HEK293T (cell line): ENCODE data around the gene ABCB9.
"Not testable (repeated sequence)": the region's sequence is repeated elsewhere in the genome, so short reads cannot be mapped to it uniquely, and the experiment has no call there.

Experiments used
- ARNT ChIP-seq: fragments of 450-650 bp; IDR thresholded peaks from 2 replicates; pipeline ENCODE4 v1.6.1; 2017; ENCODE audit warnings: mild to moderate bottlenecking
- CTBP1 ChIP-seq: fragments of 450-650 bp; IDR thresholded peaks from 2 replicates; pipeline ENCODE4 v1.6.1; 2016; ENCODE audit warnings: borderline replicate concordance
- ELF4 ChIP-seq: fragments of 450-650 bp; IDR thresholded peaks from 2 replicates; pipeline ENCODE4 v1.6.1; 2017; ENCODE audit warnings: antibody characterized with exemption
- FOXA1 ChIP-seq: fragments of 450-650 bp; IDR thresholded peaks from 2 replicates; pipeline ENCODE4 v1.6.1; 2016; ENCODE audit warnings: mild to moderate bottlenecking
- FOXK2 ChIP-seq: fragments of 450-650 bp; IDR thresholded peaks from 2 replicates; pipeline ENCODE4 v1.6.1; 2016; ENCODE audit warnings: mild to moderate bottlenecking
- FOXM1 ChIP-seq: fragments of 450-650 bp; IDR thresholded peaks from 2 replicates; pipeline ENCODE4 v1.6.1; 2017; ENCODE audit warnings: mild to moderate bottlenecking, borderline replicate concordance
- HDGF ChIP-seq: fragments of 450-650 bp; IDR thresholded peaks from 2 replicates; pipeline ENCODE4 v1.6.1; 2017; ENCODE audit warnings: antibody characterized with exemption, borderline replicate concordance
- L3MBTL2 ChIP-seq: fragments of 450-650 bp; conservative IDR thresholded peaks from 2 replicates; pipeline ENCODE4 v1.6.1; 2016; ENCODE audit warnings: mild to moderate bottlenecking
- LEF1 ChIP-seq: fragments of 450-650 bp; IDR thresholded peaks from 2 replicates; pipeline ENCODE4 v1.6.1; 2017; ENCODE audit warnings: mild to moderate bottlenecking, borderline replicate concordance
- NFRKB ChIP-seq: fragments of 450-650 bp; IDR thresholded peaks from 2 replicates; pipeline ENCODE4 v1.6.1; 2016; ENCODE audit warnings: mild to moderate bottlenecking, moderate library complexity
- SP1 ChIP-seq: fragments of 450-650 bp; IDR thresholded peaks from 2 replicates; pipeline ENCODE4 v1.6.1; 2017
- SUZ12 ChIP-seq: fragments of 450-650 bp; IDR thresholded peaks from 2 replicates; pipeline ENCODE4 v1.6.1; 2016; ENCODE audit warnings: mild to moderate bottlenecking
- TARDBP ChIP-seq: fragments of 450-650 bp; IDR thresholded peaks from 2 replicates; pipeline ENCODE4 v1.6.1; 2016
- TF ChIP-seq, protein P1 (sequence below): fragments of 450-650 bp; IDR thresholded peaks from 2 replicates; pipeline ENCODE4 v1.6.1; 2016

- TF ChIP-seq ELF4, ARNT, FOXK2, FOXA1, FOXM1, HDGF, SUZ12, TARDBP, LEF1, L3MBTL2, SP1, NFRKB, CTBP1: not testable (repeated sequence)
- TF ChIP-seq, protein P1, sequence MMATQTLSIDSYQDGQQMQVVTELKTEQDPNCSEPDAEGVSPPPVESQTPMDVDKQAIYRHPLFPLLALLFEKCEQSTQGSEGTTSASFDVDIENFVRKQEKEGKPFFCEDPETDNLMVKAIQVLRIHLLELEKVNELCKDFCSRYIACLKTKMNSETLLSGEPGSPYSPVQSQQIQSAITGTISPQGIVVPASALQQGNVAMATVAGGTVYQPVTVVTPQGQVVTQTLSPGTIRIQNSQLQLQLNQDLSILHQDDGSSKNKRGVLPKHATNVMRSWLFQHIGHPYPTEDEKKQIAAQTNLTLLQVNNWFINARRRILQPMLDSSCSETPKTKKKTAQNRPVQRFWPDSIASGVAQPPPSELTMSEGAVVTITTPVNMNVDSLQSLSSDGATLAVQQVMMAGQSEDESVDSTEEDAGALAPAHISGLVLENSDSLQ = not testable (repeated sequence)
These were observed 48.2 kb upstream of the ABCB9 start for GRCh38 chr12:123014473-123014872.
